Fibroblast of lung (primary cell): ENCODE results near the gene SHROOM4.

Source experiments
- CTCF ChIP-seq, 2 donors: IDR thresholded peaks in 1 of 2; conservative IDR thresholded peaks in 1 of 2; 1 replicate in 1 of 2; 2 replicates in 1 of 2; pipeline ENCODE4 v1.5.1; 2011 to 2012; ENCODE audit warnings: low read length in 2 of 2, control low read depth in 1 of 2, inconsistent platforms in 1 of 2, low read depth in 1 of 2, mild to moderate bottlenecking in 1 of 2
- EZH2 ChIP-seq: IDR thresholded peaks from 2 replicates; pipeline ENCODE4 v1.5.1; 2012; ENCODE audit warnings: low read length, control low read depth, mild to moderate bottlenecking; ENCODE audit errors: missing control alignments

- TF ChIP-seq CTCF (conservative IDR thresholded peaks at IDR 0.05 in 1 of 2, IDR thresholded peaks at IDR 0.05 in 1 of 2; ENCODE audit: low read depth in 1 of 2, low read length in 2 of 2) (no peak), EZH2 (no peak)
Measured at GRCh38 chrX:50721764-50722521, 92.1 kb downstream of the SHROOM4 start.
